Colonic mucosa (tissue), 4 donors: ENCODE results near the gene RADIL. TPM values are rescaled to one million over a fixed set of nuclear protein-coding genes. Genes with fewer than 3 reads are reported as not detected.

ENCODE experiments used
- DNase-seq: peaks from one replicate; pipeline ENCODE4 v3.0.0-alpha.2; 2020
- H3K27ac ChIP-seq: fragments of 200-600 bp; one replicate; pipeline ENCODE4 v1.8.0; 2021
- H3K27me3 ChIP-seq: fragments of 200-600 bp; one replicate; pipeline ENCODE4 v1.8.0; 2021
- H3K36me3 ChIP-seq: fragments of 200-600 bp; one replicate; pipeline ENCODE4 v1.8.0; 2021
- H3K4me1 ChIP-seq: fragments of 200-600 bp; one replicate; pipeline ENCODE4 v1.8.0; 2021; ENCODE audit warnings: mild to moderate bottlenecking
- H3K4me3 ChIP-seq: fragments of 200-600 bp; one replicate; pipeline ENCODE4 v1.8.0; 2021
- H3K9ac ChIP-seq, 2 donors: one replicate each; pipeline ENCODE4 v1.7.0; 2013; ENCODE audit warnings: control low read depth in 2 of 2, low read depth in 2 of 2, low read length in 2 of 2
- H3K9me3 ChIP-seq: fragments of 200-600 bp; one replicate; pipeline ENCODE4 v1.8.0; 2021
- CTCF ChIP-seq: fragments of 200-600 bp; IDR thresholded peaks from one replicate; pipeline ENCODE4 v1.8.0; 2022; ENCODE audit warnings: antibody characterized with exemption, mild to moderate bottlenecking
- intact Hi-C: fragments of 100-400 bp; cut with DNase I; formaldehyde crosslinking; loops from one replicate; pipeline ENCODE4 v1.14.1; 2022
- total RNA-seq, 2 donors: library from RNA; stranded (reverse); fragmentation: NEBNext Ultra II Directional in 1 of 2; extraction: Animal tissue kit (Norgen Biotek cat#: 25700) in 1 of 2; gene quantifications; one replicate each; pipeline ENCODE4 v1.2.1, GENCODE V29; 2021
- donor health status: healthy.
- donor health status: DM: no; HTN: no; CAD: no.
- donor health status: DM: no; HTN: no; CAD: no.

Gene RADIL
- total RNA-seq, 2 donors from 2014 or later = 0.54 to 1.9 TPM

DNA sequence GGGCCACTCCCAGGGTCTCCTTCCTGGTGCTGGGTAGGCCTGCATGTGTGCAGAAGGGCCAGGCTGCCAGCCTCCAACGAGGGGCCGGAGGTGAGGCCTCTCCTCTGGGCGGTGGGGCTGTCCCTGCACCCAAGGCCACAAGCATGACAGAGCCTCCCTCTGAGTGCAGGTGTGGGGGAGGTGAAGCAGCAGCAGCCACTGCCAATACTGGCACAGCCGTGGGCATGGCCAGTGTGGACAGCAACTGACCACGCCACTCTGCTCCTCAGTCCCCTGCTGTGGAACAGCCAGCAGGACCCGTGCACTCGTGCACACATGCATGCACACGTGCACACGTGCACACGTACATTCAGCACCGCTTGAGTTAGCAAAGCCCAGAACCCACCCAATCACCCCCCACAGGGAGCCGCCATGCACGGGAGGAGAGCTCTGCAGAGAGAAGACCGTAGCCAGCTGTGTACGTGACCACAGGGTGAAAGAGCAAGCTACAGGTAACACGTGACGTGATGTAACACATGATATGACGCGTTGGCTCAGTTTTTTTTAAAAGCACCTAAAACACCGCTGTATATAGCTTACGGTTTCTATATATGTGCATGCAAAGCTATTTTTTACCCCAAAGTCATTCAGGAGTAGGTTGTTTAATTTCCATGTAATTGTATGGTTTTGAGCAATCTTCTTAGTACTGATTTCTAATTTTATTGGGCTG, 44.7 kb downstream of the RADIL start:
- Histone ChIP-seq H3K36me3 (no peaks in the 10 kb centered on the region), H3K4me3 (no peak overlapping the region), H3K27ac (no peak overlapping the region), H3K27me3 (no peaks in the 10 kb centered on the region), H3K9me3 (no peaks in the 10 kb centered on the region), H3K9ac (no peak overlapping the region), H3K4me1 (no peaks in the 10 kb centered on the region)
- no peak for DNase-seq
- intact Hi-C loops = loop anchor here (10.0 kb wide), 1 partner anchor 246 kb away; no protein-coding TSS in a partner anchor
- TF ChIP-seq CTCF = no peak

DNA sequence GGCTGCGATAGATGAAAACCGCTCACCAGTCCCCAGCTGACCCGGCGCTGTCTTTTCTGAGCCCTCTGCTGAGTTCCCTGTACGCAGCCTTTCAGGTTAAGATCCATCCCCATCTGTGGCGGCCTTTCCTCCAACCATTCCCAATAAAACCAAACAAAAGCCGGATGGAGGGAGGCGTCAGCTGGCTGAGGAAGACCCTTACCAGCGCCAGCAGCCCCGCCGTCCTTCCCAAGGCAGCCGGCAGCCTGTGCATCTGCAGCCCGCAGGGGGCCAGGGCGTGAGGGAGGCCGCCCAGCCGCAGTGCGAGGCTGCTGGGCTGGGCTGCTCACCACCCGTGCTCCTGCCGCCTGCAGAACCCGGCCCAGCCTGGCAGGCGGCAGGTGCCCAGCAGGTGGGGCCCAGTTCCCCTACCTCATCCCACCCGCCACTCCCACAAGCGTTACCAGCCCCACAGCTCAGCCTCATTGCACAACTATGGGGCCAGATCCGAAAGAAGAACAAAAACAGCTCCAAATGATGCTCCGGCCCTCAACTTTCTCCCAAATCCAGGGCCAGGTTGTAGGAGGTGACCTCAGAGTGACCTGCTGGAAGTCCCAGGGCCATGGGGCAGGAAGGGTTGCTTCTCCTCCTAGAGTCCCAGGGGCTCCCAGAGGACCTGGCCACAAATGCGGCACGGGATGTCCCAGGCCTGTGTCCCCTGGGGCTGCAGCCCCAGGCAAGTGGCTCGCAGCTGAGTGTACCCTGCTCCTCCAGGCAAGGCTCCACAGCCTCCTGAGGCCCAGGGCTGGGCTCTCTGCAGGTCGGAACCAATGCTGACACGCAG, 45.5 kb downstream of the RADIL start:
- no peak for TF ChIP-seq CTCF
- H3K9me3 ChIP-seq = no peaks in the 10 kb centered on the region
- no peak overlapping the region for H3K4me3 ChIP-seq
- intact Hi-C loops = loop anchor here (10.0 kb wide), 1 partner anchor 247 kb away; no protein-coding TSS in a partner anchor
- DNase-seq = no peak
- H3K27me3 ChIP-seq = no peaks in the 10 kb centered on the region
- H3K36me3 ChIP-seq = no peaks in the 10 kb centered on the region
- H3K27ac ChIP-seq = no peak overlapping the region
- no peaks in the 10 kb centered on the region for H3K4me1 ChIP-seq
- H3K9ac ChIP-seq = no peak overlapping the region

DNA sequence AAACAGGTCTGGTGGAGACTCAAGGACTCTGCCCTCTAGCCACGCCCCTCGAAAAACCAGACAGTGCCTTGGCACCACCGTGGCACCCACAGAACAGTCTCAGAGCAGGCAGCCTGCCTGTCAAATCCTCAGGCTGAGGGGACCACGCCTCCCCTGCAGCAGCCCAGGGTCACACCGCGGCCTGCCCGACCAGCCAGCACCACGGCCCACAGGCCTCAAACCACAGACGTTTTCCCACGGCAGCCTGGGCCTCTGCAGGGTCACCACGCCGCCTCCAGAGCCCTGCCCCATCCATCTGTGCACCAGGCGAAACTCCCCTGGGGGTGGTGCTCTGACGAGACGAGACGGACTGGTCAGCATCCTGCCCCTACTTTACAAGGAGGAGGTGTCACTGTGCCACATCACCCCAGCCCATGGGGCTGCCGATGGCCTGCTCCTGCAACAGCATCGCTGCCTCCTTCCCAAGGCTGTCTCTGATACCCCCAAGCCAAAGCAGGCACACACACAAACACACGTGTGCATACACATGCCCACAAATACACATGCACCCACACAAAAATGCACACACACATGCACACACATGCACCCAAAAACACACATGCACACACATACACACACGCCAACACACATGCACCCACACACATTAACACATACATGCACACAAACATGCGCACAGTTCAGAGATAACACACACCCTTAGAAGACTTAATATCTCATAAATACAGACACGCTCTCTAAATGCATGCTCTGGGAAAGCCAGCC, 46.3 kb downstream of the RADIL start:
- no peak for DNase-seq
- Histone ChIP-seq H3K27ac (no peak overlapping the region), H3K9me3 (no peaks in the 10 kb centered on the region), H3K36me3 (no peaks in the 10 kb centered on the region), H3K4me3 (no peak overlapping the region), H3K4me1 (no peaks in the 10 kb centered on the region), H3K9ac (no peak overlapping the region), H3K27me3 (no peaks in the 10 kb centered on the region)
- intact Hi-C loops = loop anchor here (10.0 kb wide), 1 partner anchor 248 kb away; no protein-coding TSS in a partner anchor
- TF ChIP-seq CTCF = no peak

DNA sequence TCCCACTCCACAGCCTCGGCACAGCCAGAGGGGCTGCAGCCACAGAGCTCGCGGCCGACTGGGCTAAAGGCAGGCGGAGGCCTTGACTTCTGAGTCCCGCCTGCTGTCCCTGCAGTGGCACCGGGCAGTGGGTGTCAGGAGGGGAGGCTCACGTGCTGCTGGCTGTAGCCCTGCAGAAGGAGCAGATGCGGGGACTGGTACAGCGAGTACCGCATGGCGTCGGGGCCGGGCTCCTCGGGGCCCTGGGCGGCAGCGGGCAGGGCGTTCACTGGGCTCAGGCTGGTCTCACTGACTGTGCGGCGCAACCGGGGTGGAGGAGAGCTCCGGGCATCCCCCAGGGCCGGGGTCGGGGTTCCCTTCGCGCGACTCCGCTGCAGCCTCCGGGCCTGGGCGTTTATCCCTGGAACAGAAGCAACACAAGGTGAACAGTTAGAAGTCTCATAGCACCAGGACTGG, 47.3 kb downstream of the RADIL start:
- no peak overlapping the region for H3K4me3 ChIP-seq
- H3K36me3 ChIP-seq = no peaks in the 10 kb centered on the region
- no peak for TF ChIP-seq CTCF
- no peaks in the 10 kb centered on the region for H3K9me3 ChIP-seq
- intact Hi-C loops = loop anchor here (10.0 kb wide), 1 partner anchor 249 kb away; no protein-coding TSS in a partner anchor
- H3K27me3 ChIP-seq = no peaks in the 10 kb centered on the region
- H3K27ac ChIP-seq = no peak overlapping the region
- H3K4me1 ChIP-seq = no peaks in the 10 kb centered on the region
- DNase-seq = no peak
- H3K9ac ChIP-seq = no peak overlapping the region
